ENCODE measurements around the gene NCOR2. TPM values are rescaled to one million over a fixed set of nuclear protein-coding genes. Genes with fewer than 3 reads are reported as not detected.

NCOR2 gene
- total and polyA plus RNA-seq, 11 donors = 62.1 to 184 (median 127) TPM

DNA sequence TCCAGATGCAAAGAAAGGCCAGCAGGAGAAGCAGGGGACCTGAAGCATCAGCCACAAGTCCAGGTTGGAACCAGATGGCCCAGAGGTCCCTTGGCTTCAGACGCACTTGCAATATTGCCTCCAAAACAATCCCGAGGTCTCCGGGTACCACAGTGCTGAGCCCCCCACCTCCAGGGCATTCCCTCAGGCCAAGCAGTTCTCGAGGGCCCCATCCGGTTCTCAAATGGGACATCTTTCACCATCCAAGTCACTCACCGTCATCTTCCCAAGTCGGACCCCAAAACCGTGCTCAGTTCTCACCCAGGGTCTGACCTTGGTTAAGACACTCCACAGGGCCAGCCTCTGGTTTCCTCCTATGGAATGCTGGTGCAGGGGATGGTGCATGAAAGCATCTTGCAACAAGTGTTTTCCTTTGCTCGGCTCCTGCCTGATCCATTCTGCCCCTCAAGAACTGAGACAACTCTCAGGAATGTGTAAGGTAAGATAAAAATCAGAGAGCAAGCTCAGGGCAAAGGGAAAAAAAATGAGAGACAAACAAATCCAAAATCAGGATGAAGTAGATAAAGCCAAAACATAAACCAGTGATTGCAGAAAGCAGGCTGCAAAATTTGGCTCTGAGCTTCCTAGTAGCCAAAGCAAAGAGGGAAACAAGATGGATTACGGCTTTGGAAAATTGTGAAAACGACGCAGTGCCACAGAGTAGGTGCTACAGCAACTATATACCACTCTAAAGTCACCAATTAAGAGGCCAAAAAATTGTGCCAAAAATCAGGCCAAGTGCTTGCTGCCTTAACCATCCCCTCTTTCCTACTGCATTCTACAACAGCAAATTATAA lies 8.0 kb downstream of the NCOR2 start:
- H3K9me3 ChIP-seq = peaks cover 0 to 4% (median 0%) of the 10 kb centered on the region in 12 donors
- 88 to 91% (median 89%) methylated on average over 11 to 12 of the region's 12 CpGs for WGBS, 4 donors
- H3K4me3 ChIP-seq = no peak overlapping the region
- DNase-seq (no peak), ATAC-seq (no peak)
- peaks cover 7 to 86% (median 62%) of the 10 kb centered on the region in 12 donors for H3K4me1 ChIP-seq
- no peaks in the 10 kb centered on the region for H3K27me3 ChIP-seq
- H3K27ac ChIP-seq = peak overlapping the region in 1 of 12 donors; percentile 21
- no peak for TF ChIP-seq POLR2A (IDR thresholded peaks at IDR 0.05)
- no peak for TF ChIP-seq CTCF (IDR thresholded peaks at IDR 0.05)
- H3K36me3 ChIP-seq = no peaks in the 10 kb centered on the region
- intact Hi-C loops (cut with DNase I) = loop anchor here (5.0 to 10.0 kb wide), 6 partner anchors 37 to 525 kb away; no protein-coding TSS in a partner anchor

DNA sequence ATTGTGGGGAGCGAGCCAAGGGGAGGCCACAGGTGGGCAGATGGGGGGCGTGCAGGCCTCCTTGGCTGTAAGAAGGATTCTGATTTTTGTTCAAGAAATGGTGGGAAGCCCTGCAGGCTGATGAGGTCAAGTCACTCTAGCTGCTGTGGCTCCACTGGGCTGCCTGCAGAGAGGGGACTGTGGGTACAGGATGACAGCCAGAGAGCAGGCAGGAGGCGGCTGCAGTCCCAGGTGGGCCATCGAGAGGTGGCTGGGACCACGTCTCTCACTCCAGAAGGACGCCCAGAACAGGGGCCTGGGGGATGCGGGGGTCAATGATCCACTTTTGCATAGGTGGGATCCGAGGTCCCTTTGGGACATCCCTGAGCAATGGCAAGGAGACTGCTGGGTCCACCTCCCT lies 9.1 kb downstream of the NCOR2 start:
- H3K27me3 ChIP-seq = no peaks in the 10 kb centered on the region
- 87 to 97% (median 92%) methylated on average over 5 to 8 of the region's 8 CpGs for WGBS, 4 donors
- no peaks in the 10 kb centered on the region for H3K36me3 ChIP-seq
- peaks cover 0 to 4% (median 0%) of the 10 kb centered on the region in 12 donors for H3K9me3 ChIP-seq
- peaks cover 10 to 87% (median 63%) of the 10 kb centered on the region in 12 donors for H3K4me1 ChIP-seq
- no peak overlapping the region for H3K4me3 ChIP-seq
- DNase-seq = no peak
- peak overlapping the region in 3 of 12 donors; percentile 53 to 74 (median 63) for H3K27ac ChIP-seq
- ATAC-seq = no peak
- intact Hi-C loops (cut with DNase I) = loop anchor here in 3 of 10 donors (5.0 kb wide), 1 partner anchor 36 kb away; no protein-coding TSS in a partner anchor
- no peak for TF ChIP-seq CTCF (IDR thresholded peaks at IDR 0.05)
- no peak for TF ChIP-seq POLR2A (IDR thresholded peaks at IDR 0.05)

- H3K36me3 ChIP-seq = no peaks in the 10 kb centered on the region
- H3K4me3 ChIP-seq = no peak overlapping the region
- H3K4me1 ChIP-seq = peaks cover 10 to 83% (median 61%) of the 10 kb centered on the region in 12 donors
- H3K27me3 ChIP-seq = no peaks in the 10 kb centered on the region
- TF ChIP-seq CTCF (IDR thresholded peaks at IDR 0.05) (no peak), POLR2A (IDR thresholded peaks at IDR 0.05) (no peak)
- 50 to 56% (median 52%) methylated on average over 14 to 15 of the region's 15 CpGs for whole genome bisulfite sequencing, 4 donors
- DNase-seq (peak in 1 of 5 donors; percentile 32), ATAC-seq (peak in 2 of 4 donors; percentile 3 to 27)
- H3K9me3 ChIP-seq = peaks cover 0 to 4% (median 0%) of the 10 kb centered on the region in 12 donors
- intact Hi-C loops (cut with DNase I) = loop anchor here in 4 of 10 donors (2.0 to 5.0 kb wide), 2 partner anchors 25 to 35 kb away; no protein-coding TSS in a partner anchor
- peak overlapping the region in 7 of 12 donors; percentile 4 to 74 (median 53) for H3K27ac ChIP-seq
These were observed 9.7 kb downstream of the NCOR2 start for GRCh38 chr12:124557518-124558223.

Data from heart left ventricle (tissue), 16 donors.